Astrocyte (in vitro differentiated cells and primary cell): ENCODE data around the gene LMX1A. TPM values are rescaled to one million over a fixed set of nuclear protein-coding genes. Genes with fewer than 3 reads are reported as not detected.

Experiments used
- DNase-seq: peaks from one replicate; pipeline ENCODE4 v3.0.0-alpha.2; 2010; ENCODE audit warnings: low read depth
- FAIRE-seq: peaks from 2 replicates; lab custom pipeline; 2011; peaks lifted over from hg19 to GRCh38; lab: Jason Lieb, UNC
- H2AFZ ChIP-seq: 2 replicates; pipeline ENCODE4 v1.6.0; 2012; ENCODE audit warnings: low read depth, low read length, inconsistent platforms
- H3K27ac ChIP-seq: 2 replicates; pipeline ENCODE4 v1.5.1; 2011; ENCODE audit warnings: low read depth, low read length, inconsistent platforms
- H3K27me3 ChIP-seq: 2 replicates; pipeline ENCODE4 v1.6.0; 2011; ENCODE audit warnings: low read length, inconsistent platforms; ENCODE audit not compliant: insufficient read depth
- H3K36me3 ChIP-seq: 2 replicates; pipeline ENCODE4 v1.5.1; 2011; ENCODE audit warnings: low read length, inconsistent platforms; ENCODE audit not compliant: insufficient read depth
- H3K4me1 ChIP-seq: 2 replicates; pipeline ENCODE4 v1.5.1; 2011; ENCODE audit warnings: low read length, inconsistent platforms; ENCODE audit not compliant: insufficient read depth
- H3K4me2 ChIP-seq: 2 replicates; pipeline ENCODE4 v1.6.0; 2012; ENCODE audit warnings: low read length, inconsistent platforms
- H3K4me3 ChIP-seq: 2 replicates; pipeline ENCODE4 v1.5.1; 2011; ENCODE audit warnings: low read depth, mild to moderate bottlenecking, low read length, inconsistent platforms; ENCODE audit not compliant: insufficient read depth
- H3K79me2 ChIP-seq: 2 replicates; pipeline ENCODE4 v1.6.0; 2012; ENCODE audit warnings: mild to moderate bottlenecking, low read length, inconsistent platforms; ENCODE audit not compliant: insufficient read depth
- H3K9ac ChIP-seq: 2 replicates; pipeline ENCODE4 v1.6.0; 2012; ENCODE audit warnings: mild to moderate bottlenecking, low read length, inconsistent platforms
- H3K9me3 ChIP-seq: 2 replicates; pipeline ENCODE4 v1.5.1; 2012; ENCODE audit warnings: low read depth, mild to moderate bottlenecking, low read length, inconsistent platforms; ENCODE audit not compliant: insufficient read depth
- H4K20me1 ChIP-seq: 2 replicates; pipeline ENCODE4 v1.6.0; 2012; ENCODE audit warnings: low read length, inconsistent platforms; ENCODE audit not compliant: insufficient read depth
- H3K27ac Mint-ChIP-seq: one replicate; pipeline ENCODE4 v1.8.0; 2021; ENCODE audit warnings: mild to moderate bottlenecking, mixed read lengths; ENCODE audit not compliant: unreplicated experiment
- H3K27me3 Mint-ChIP-seq: one replicate; pipeline ENCODE4 v1.8.0; 2021; ENCODE audit warnings: low read depth, mixed read lengths; ENCODE audit not compliant: unreplicated experiment
- H3K36me3 Mint-ChIP-seq: one replicate; pipeline ENCODE4 v1.8.0; 2021; ENCODE audit warnings: low read depth, mixed read lengths; ENCODE audit not compliant: unreplicated experiment
- H3K4me1 Mint-ChIP-seq: one replicate; pipeline ENCODE4 v1.8.0; 2021; ENCODE audit warnings: low read depth, mixed read lengths; ENCODE audit not compliant: unreplicated experiment
- H3K4me3 Mint-ChIP-seq: one replicate; pipeline ENCODE4 v1.8.0; 2021; ENCODE audit warnings: mild to moderate bottlenecking, moderate library complexity, mixed read lengths; ENCODE audit not compliant: unreplicated experiment
- H3K9me3 Mint-ChIP-seq: one replicate; pipeline ENCODE4 v1.8.0; 2021; ENCODE audit warnings: mild to moderate bottlenecking, mixed read lengths; ENCODE audit not compliant: unreplicated experiment
- EZH2 ChIP-seq: IDR thresholded peaks from 2 replicates; pipeline ENCODE4 v1.6.1; 2012; ENCODE audit warnings: mild to moderate bottlenecking, low read length, inconsistent platforms; ENCODE audit not compliant: insufficient read depth
- total RNA-seq: library from RNA; stranded (reverse); gene quantifications from 2 replicates; pipeline ENCODE4 v1.2.1, GENCODE V29; 2021
- TF ChIP-seq, protein P1 (sequence below): IDR thresholded peaks from 2 replicates; pipeline ENCODE4 v1.5.1; 2011; ENCODE audit warnings: low read depth, mild to moderate bottlenecking, inconsistent platforms, low read length, moderate library complexity; ENCODE audit not compliant: insufficient read depth

The LMX1A gene
- total RNA-seq, 1 donor from 2014 or later: not detected

DNA sequence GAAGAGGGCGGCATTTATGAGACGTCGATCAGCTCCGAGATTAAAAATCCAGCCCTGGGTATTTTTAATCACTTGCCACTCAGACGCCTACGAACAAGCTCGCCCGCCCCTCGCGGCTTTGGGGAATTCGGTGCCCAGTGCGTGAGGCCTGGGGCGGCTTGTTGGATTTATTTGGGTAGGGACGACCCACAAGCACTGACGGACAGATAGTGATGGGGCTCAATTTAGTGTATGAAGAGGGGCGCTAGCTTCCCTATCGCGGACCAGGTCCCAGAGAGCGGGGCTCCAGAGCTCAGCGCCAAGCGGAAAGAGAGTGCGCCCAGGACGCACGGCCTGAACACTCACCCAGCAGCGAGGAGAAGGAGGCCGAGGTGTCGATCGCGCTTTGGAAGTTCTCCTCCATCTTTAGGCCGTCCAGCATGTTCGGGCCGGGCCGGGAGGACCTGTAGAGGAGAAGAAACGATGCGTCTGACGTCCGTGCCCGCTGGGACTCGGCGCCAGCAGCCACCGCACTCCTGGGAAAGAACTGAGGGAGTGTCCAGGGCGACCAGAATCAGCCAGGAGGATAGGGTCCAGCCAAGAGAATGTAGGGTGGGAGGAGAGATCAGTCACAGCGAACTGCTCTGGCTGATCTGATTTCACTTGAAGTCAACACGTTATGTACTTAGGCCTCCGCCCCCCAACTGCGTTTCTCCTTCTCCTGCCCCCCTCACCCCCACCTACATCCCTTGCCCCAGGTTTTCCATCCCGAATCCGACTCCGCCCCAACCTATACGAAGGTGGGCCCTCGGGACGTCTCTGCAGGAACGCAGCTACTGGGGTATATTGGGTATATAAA, 1.2 kb downstream of the LMX1A start:
- Histone ChIP-seq H3K36me3 (no peaks in the 10 kb centered on the region), H2AFZ (no peak overlapping the region), H4K20me1 (no peaks in the 10 kb centered on the region), H3K4me2 (no peak overlapping the region), H3K4me1 (no peaks in the 10 kb centered on the region), H3K79me2 (no peaks in the 10 kb centered on the region), H3K27ac (no peak overlapping the region), H3K4me3 (no peak overlapping the region), H3K9me3 (no peaks in the 10 kb centered on the region), H3K9ac (no peak overlapping the region), H3K27me3 (peaks cover 82% of the 10 kb centered on the region)
- no peak for TF ChIP-seq EZH2
- TF ChIP-seq, protein P1, sequence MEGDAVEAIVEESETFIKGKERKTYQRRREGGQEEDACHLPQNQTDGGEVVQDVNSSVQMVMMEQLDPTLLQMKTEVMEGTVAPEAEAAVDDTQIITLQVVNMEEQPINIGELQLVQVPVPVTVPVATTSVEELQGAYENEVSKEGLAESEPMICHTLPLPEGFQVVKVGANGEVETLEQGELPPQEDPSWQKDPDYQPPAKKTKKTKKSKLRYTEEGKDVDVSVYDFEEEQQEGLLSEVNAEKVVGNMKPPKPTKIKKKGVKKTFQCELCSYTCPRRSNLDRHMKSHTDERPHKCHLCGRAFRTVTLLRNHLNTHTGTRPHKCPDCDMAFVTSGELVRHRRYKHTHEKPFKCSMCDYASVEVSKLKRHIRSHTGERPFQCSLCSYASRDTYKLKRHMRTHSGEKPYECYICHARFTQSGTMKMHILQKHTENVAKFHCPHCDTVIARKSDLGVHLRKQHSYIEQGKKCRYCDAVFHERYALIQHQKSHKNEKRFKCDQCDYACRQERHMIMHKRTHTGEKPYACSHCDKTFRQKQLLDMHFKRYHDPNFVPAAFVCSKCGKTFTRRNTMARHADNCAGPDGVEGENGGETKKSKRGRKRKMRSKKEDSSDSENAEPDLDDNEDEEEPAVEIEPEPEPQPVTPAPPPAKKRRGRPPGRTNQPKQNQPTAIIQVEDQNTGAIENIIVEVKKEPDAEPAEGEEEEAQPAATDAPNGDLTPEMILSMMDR: no peak
- peaks cover 8% of the 10 kb centered on the region for H3K9me3 Mint-ChIP-seq
- DNase-seq: no peak
- H3K4me1 Mint-ChIP-seq: peaks cover 8% of the 10 kb centered on the region
- no peak overlapping the region for H3K4me3 Mint-ChIP-seq
- peak overlapping the region; percentile 18 for H3K27ac Mint-ChIP-seq
- no peak for FAIRE-seq
- H3K27me3 Mint-ChIP-seq: peaks cover 89% of the 10 kb centered on the region
- H3K36me3 Mint-ChIP-seq: no peaks in the 10 kb centered on the region

DNA sequence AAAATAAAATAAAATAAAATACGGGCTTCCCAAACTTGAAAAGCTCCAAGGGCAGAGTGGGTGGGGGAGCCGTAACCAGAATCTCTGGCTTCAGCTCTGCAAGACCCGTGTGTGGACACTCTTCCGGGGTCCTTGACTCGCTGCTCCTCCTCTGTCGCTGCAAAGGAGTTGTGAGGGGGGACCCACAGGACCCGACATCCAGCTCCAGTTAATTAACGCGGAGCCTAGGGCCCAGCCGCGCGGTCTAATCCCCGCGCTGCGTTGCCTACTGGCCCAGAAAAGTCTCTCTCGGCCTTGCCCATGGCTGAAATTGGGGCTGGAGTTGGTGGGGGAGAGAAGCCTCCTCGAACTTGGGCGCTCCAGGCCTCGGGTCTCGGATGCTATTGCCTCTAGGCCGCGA, 1.8 kb downstream of the LMX1A start:
- no peaks in the 10 kb centered on the region for H3K79me2 ChIP-seq
- TF ChIP-seq EZH2: no peak
- TF ChIP-seq, protein P1: no peak
- no peak for DNase-seq
- no peaks in the 10 kb centered on the region for H3K36me3 Mint-ChIP-seq
- no peak for FAIRE-seq
- no peaks in the 10 kb centered on the region for H3K9me3 ChIP-seq
- peaks cover 8% of the 10 kb centered on the region for H3K4me1 Mint-ChIP-seq
- H3K27ac Mint-ChIP-seq: no peak overlapping the region
- H3K4me2 ChIP-seq: no peak overlapping the region
- no peak overlapping the region for H3K27ac ChIP-seq
- H3K4me1 ChIP-seq: no peaks in the 10 kb centered on the region
- H3K36me3 ChIP-seq: no peaks in the 10 kb centered on the region
- H3K4me3 ChIP-seq: no peak overlapping the region
- H3K9ac ChIP-seq: no peak overlapping the region
- H3K4me3 Mint-ChIP-seq: no peak overlapping the region
- H4K20me1 ChIP-seq: no peaks in the 10 kb centered on the region
- peaks cover 8% of the 10 kb centered on the region for H3K9me3 Mint-ChIP-seq
- H3K27me3 ChIP-seq: peaks cover 83% of the 10 kb centered on the region
- H3K27me3 Mint-ChIP-seq: peaks cover 88% of the 10 kb centered on the region
- H2AFZ ChIP-seq: no peak overlapping the region
